ENCODE measurements around the gene URM1.

GRCh38 chr9:128340691-128341434 is 30.3 kb upstream of the URM1 start:
- TF ChIP-seq EZH2phosphoT487 (IDR thresholded peaks at IDR 0.05; ENCODE audit: borderline replicate concordance), result no peak
- TF ChIP-seq CTCF (conservative IDR thresholded peaks at IDR 0.05; ENCODE audit: low read length), result no peak

All from Loucy (cell line).